Measurements from ENCODE around the gene PSD4.

The PSD4 gene

DNA sequence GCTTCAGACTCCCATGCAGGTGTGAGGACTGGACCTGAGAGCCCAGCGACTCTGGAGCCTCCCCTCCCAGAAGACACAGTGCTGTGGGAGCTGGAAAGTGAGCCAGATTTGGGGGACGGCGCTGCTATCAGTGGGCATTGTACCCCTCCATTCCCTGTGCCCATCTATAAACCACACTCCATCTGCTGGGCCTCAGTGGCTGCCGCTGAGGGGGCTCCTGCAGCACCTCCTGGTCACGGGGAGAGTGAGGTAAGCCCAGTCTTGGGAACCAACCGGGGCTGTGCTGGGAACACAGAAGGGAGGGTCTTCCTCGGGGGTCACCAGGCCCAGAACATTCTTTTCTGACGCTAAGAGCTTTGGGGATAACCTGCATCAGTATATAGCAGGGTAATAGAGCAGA, 9.5 kb downstream of the PSD4 start:
- Histone ChIP-seq H3K27me3 (no peaks in the 10 kb centered on the region), H3K4me3 (ENCODE audit: low read depth in 1 of 2, low read length in 1 of 2) (peak overlapping the region in 1 of 2 experiments; percentile 18), H3K36me3 (peaks cover 78% of the 10 kb centered on the region), H3K4me1 (ENCODE audit: control insufficient read depth in 1 of 2, insufficient read depth in 1 of 2, low read depth in 1 of 2, low read length in 1 of 2) (peaks cover 99 to 100% of the 10 kb centered on the region in 2 experiments), H3K9me3 (no peaks in the 10 kb centered on the region), H3K27ac (peak overlapping the region; percentile 92)
- TF ChIP-seq, protein P1, sequence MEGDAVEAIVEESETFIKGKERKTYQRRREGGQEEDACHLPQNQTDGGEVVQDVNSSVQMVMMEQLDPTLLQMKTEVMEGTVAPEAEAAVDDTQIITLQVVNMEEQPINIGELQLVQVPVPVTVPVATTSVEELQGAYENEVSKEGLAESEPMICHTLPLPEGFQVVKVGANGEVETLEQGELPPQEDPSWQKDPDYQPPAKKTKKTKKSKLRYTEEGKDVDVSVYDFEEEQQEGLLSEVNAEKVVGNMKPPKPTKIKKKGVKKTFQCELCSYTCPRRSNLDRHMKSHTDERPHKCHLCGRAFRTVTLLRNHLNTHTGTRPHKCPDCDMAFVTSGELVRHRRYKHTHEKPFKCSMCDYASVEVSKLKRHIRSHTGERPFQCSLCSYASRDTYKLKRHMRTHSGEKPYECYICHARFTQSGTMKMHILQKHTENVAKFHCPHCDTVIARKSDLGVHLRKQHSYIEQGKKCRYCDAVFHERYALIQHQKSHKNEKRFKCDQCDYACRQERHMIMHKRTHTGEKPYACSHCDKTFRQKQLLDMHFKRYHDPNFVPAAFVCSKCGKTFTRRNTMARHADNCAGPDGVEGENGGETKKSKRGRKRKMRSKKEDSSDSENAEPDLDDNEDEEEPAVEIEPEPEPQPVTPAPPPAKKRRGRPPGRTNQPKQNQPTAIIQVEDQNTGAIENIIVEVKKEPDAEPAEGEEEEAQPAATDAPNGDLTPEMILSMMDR (IDR thresholded peaks at IDR 0.05) = no peak

DNA sequence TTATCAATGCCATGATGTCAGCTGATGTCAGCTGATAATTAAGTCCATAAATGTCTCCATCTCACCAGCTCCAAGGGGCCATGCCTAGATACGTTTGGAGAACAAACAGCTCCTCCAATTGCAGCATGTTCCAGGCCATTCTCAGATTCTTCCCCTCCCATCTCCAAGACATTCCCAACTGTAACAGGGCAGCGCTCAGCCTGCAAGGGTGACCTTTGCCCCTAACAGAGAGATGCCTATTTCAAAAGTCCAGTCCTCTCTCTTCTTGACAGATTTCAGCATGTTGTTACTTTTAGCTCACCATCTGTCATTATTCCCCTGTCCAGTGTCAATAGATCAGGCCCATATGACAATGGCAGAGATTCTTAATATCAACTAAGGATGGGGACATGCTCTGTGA, 9.9 kb downstream of the PSD4 start:
- Histone ChIP-seq H3K4me1 (ENCODE audit: control insufficient read depth in 1 of 2, insufficient read depth in 1 of 2, low read depth in 1 of 2, low read length in 1 of 2) (peaks cover 99% of the 10 kb centered on the region in 2 experiments), H3K4me3 (ENCODE audit: low read depth in 1 of 2, low read length in 1 of 2) (no peak overlapping the region), H3K27ac (peak overlapping the region; percentile 92), H3K27me3 (no peaks in the 10 kb centered on the region), H3K36me3 (peaks cover 74% of the 10 kb centered on the region), H3K9me3 (no peaks in the 10 kb centered on the region)
- TF ChIP-seq, protein P1 (IDR thresholded peaks at IDR 0.05) = no peak

DNA sequence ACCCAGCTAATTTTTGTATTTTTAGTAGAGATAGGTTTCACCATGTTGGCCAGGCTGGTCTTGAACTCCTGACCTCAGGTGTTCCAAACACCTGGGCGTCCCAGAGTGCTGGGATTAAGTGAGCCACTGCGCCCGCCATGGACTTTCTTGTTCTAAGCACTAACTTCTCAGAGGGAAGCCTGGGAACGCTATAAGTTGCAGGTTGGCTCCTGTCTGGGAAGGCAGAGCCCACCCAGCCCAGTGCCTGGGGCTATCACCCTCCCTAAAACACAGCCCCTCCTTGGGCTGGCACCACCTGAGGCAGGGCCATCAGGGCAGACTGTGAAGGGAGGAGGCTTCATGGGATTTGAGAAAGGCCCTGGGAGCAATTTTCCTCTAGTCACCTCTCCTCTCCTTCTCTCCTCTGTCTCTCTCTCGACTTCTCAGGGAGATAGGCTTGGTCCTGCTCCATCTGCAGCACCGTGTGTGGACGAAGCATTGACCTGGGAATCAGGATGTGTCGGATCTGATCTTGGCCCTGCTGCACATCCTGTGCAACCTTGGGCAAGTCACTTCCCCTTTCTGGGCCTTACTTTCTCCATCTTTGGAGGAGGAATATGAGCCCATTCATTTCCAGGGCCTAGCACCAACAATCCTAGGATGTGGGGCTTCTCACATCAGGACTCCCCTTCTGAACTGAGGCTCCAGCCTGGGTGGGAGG, 10.9 kb downstream of the PSD4 start:
- no peaks in the 10 kb centered on the region for H3K27me3 ChIP-seq
- H3K4me1 ChIP-seq (ENCODE audit: control insufficient read depth in 1 of 2, insufficient read depth in 1 of 2, low read depth in 1 of 2, low read length in 1 of 2) = peaks cover 93 to 98% of the 10 kb centered on the region in 2 experiments
- H3K36me3 ChIP-seq = peaks cover 74% of the 10 kb centered on the region
- no peaks in the 10 kb centered on the region for H3K9me3 ChIP-seq
- TF ChIP-seq, protein P1 (IDR thresholded peaks at IDR 0.05) = no peak
- peak overlapping the region; percentile 28 to 52 for H3K4me3 ChIP-seq (ENCODE audit: low read depth in 1 of 2, low read length in 1 of 2)
- H3K27ac ChIP-seq = peak overlapping the region; percentile 92

DNA sequence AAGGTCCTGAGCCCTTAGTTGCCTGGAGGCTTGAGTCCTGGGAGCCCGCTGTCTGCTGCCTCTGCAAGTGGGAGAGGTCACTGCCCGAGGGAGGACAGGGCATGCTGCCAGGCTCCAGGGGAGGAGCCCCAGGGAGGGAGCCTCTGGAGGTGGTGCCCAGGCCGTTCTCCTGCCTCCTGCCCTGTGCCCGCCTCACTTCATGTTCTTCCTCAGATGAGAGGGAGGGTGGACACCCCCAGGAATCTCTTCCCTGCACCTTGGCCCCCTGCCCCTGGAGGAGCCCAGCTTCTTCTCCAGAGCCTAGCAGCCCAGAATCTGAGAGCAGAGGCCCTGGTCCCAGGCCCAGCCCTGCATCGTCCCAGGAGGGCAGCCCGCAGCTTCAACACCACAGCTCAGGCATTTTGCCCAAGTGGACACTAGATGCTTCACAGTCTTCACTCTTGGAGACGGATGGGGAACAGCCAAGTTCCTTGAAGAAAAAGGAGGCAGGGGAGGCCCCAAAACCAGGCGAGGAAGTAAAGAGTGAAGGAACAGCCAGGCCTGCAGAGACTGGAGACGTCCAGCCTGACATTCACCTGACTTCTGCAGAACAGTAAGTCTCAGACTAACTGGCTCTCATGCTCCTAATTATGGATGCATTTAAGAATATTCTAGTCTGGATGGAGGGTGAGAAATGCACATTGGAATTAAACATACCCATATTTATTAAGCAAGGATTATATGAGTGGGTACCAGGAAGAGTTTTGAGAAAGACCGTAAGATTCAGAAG, 12.1 kb downstream of the PSD4 start:
- TF ChIP-seq, protein P1 (IDR thresholded peaks at IDR 0.05) = no peak
- H3K9me3 ChIP-seq = no peaks in the 10 kb centered on the region
- H3K36me3 ChIP-seq = peaks cover 73% of the 10 kb centered on the region
- H3K4me3 ChIP-seq (ENCODE audit: low read depth in 1 of 2, low read length in 1 of 2) = peak overlapping the region in 1 of 2 experiments; percentile 52
- peak overlapping the region; percentile 92 for H3K27ac ChIP-seq
- no peaks in the 10 kb centered on the region for H3K27me3 ChIP-seq
- H3K4me1 ChIP-seq (ENCODE audit: control insufficient read depth in 1 of 2, insufficient read depth in 1 of 2, low read depth in 1 of 2, low read length in 1 of 2) = peaks cover 89 to 92% of the 10 kb centered on the region in 2 experiments

DNA sequence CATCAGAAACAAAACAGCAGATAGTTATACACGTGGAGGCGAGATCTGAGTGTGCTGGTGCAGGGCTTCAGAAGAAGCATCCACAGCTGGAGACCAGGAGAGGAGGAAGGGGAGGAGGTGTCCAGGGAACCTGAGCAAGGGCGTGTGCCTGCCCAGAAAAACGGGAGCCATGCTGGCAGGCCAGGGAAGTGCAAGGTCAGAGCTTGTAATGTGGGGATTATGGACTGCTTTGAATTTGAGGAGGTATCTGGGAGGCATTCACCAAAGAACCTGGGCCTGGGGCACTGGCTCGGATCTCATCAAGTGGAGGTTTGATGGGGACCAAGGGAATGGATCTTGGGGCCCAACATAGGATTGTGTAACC, 12.6 kb downstream of the PSD4 start:
- Histone ChIP-seq H3K27me3 (no peaks in the 10 kb centered on the region), H3K27ac (peak overlapping the region; percentile 92), H3K9me3 (no peaks in the 10 kb centered on the region), H3K36me3 (peaks cover 79% of the 10 kb centered on the region), H3K4me3 (ENCODE audit: low read depth in 1 of 2, low read length in 1 of 2) (peak overlapping the region in 1 of 2 experiments; percentile 52), H3K4me1 (ENCODE audit: control insufficient read depth in 1 of 2, insufficient read depth in 1 of 2, low read depth in 1 of 2, low read length in 1 of 2) (peaks cover 85 to 89% of the 10 kb centered on the region in 2 experiments)
- TF ChIP-seq, protein P1 (IDR thresholded peaks at IDR 0.05) = no peak
